Mucosa of descending colon (tissue), 3 donors: ENCODE measurements around the gene MAGI2. TPM values are rescaled to one million over a fixed set of nuclear protein-coding genes. Genes with fewer than 3 reads are reported as not detected.

Experiments
- ATAC-seq: fragments of 200-7000 bp; cut with Tn5 transposase; one replicate; pipeline ENCODE4 v1.9.1; 2020; ENCODE audit warnings: mild to moderate bottlenecking, moderate library complexity
- DNase-seq, 3 donors: peaks; one replicate each; pipeline ENCODE4 v3.0.0-alpha.2; 2020
- H3K36me3 ChIP-seq: fragments of 200-600 bp; one replicate; pipeline ENCODE4 v1.8.0; 2021; ENCODE audit warnings: low read depth, mild to moderate bottlenecking
- H3K4me1 ChIP-seq: fragments of 200-600 bp; one replicate; pipeline ENCODE4 v1.8.0; 2021; ENCODE audit warnings: low read depth, mild to moderate bottlenecking
- H3K4me3 ChIP-seq: fragments of 200-600 bp; one replicate; pipeline ENCODE4 v1.8.0; 2021; ENCODE audit warnings: mild to moderate bottlenecking
- H3K9me3 ChIP-seq: fragments of 200-600 bp; one replicate; pipeline ENCODE4 v1.8.0; 2021; ENCODE audit warnings: mild to moderate bottlenecking
- CTCF ChIP-seq: fragments of 200-600 bp; IDR thresholded peaks from one replicate; pipeline ENCODE4 v1.8.0; 2022; ENCODE audit warnings: antibody characterized with exemption, mild to moderate bottlenecking
- intact Hi-C, 2 donors: fragments of 100-400 bp; cut with DNase I in 1 of 2; cut with micrococcal nuclease in 1 of 2; formaldehyde crosslinking; loops; one replicate each; pipeline versions ENCODE4 v1.11.0 to v1.11.1; 2022; cut with DNase I, micrococcal nuclease
- total RNA-seq, 3 donors: library from RNA; stranded (reverse); fragmentation: NEBNext Ultra II Directional in 2 of 3; extraction: Animal tissue kit (Norgen Biotek cat#: 25700) in 2 of 3; gene quantifications; one replicate each; pipeline versions ENCODE4 v1.2.1 to v1.2.4, GENCODE V29; 2021 to 2023
- donor health status: DM: no; HTN: no; CAD: no; lungs with moderate emphysema.
- donor health status: DM: no; HTN: no; CAD: no.
- donor health status: DM: no; HTN: yes; CAD: no.

The MAGI2 gene
- total RNA-seq, 3 donors from 2014 or later, result 1.9 to 14.5 (median 2.7) TPM

DNA sequence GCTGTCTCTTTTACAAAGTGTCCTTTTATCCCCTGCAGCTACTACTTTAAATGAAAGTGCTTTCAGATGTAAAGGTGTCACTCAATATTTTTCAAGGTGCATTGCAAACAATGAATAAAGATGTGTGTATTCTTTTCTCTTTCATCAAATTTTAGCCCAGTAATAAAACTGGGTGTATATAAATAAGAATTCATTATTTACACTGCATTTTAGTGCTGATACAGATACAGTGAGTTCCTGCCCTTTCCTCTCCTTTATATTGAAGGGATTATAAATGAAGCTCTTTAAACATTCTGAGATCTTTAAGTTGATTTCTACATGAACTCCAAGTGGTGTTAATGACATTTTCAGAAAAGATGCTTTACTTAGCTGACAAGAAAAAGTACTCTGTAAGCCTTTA is 1137.4 kb downstream of the MAGI2 start:
- no peaks in the 10 kb centered on the region for H3K36me3 ChIP-seq
- TF ChIP-seq CTCF, result no peak
- DNase-seq, result no peak
- H3K9me3 ChIP-seq, result no peaks in the 10 kb centered on the region
- intact Hi-C loops, result no loop called here
- no peak for ATAC-seq
- no peak overlapping the region for H3K4me3 ChIP-seq
- H3K4me1 ChIP-seq, result no peaks in the 10 kb centered on the region

DNA sequence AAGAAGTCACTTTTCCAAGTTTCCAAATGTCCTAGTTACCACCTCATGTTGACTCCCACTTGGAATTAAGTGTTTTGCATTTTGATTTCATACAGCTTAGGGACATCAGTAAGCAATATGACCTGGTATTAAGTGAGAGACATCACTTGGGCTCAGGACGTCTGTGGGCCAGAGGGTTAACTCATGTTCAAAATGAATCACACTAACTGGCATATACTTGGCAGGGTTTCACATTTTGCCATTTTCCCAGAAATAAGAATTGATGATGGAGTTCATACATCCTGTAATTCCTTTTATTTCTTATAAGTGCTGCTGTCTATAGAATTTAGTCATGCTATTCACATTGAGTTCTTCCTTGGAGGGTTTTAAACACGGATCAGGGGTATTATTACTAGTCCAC is 1138.3 kb downstream of the MAGI2 start:
- no peaks in the 10 kb centered on the region for H3K4me1 ChIP-seq
- TF ChIP-seq CTCF, result no peak
- DNase-seq, result no peak
- H3K9me3 ChIP-seq, result no peaks in the 10 kb centered on the region
- H3K4me3 ChIP-seq, result no peak overlapping the region
- ATAC-seq, result no peak
- H3K36me3 ChIP-seq, result no peaks in the 10 kb centered on the region
- intact Hi-C loops, result no loop called here

DNA sequence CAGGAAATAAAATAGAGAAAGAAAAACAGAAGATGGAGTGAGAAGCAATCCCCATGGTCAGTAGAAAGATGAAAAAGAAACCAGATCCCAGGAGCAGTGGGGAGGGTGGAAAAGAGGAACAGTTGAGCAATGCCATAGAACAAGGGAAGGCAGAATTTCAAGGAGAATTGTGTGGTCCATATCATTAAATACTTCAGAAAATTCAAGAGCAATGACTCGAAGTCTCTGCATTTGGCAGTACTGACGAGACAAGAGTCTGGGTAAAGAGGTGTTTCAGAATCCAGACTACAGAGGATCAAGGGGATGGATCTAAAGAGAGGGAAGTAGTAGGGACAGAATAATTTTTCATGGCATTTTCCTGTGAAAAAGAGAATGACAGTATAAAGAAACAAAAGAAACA is 1142.3 kb downstream of the MAGI2 start:
- Histone ChIP-seq H3K4me1 (no peaks in the 10 kb centered on the region), H3K36me3 (no peaks in the 10 kb centered on the region), H3K9me3 (no peaks in the 10 kb centered on the region), H3K4me3 (no peak overlapping the region)
- no peak for ATAC-seq
- no peak for DNase-seq
- intact Hi-C loops, result no loop called here
- no peak for TF ChIP-seq CTCF

DNA sequence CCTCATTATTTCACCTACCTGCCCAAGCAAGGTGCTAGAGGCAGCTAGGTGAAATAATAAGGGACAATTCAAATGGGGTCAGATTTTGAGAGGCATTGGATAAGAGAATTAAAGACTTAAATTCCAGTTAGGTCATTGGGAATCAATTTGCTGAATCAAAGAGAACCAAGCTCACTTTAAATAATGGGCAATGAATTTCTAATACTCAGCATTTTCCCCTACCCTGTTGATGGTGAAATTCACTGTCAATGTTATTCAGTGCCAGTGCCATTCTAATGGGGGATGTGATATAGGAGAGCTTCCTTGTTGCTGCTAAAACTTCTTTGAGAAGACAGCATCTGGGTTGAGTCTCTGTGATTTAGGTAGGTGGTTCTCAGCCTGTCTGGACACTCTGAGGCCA is 1145.6 kb downstream of the MAGI2 start:
- Histone ChIP-seq H3K9me3 (no peaks in the 10 kb centered on the region), H3K4me3 (no peak overlapping the region), H3K4me1 (no peaks in the 10 kb centered on the region), H3K36me3 (no peaks in the 10 kb centered on the region)
- DNase-seq (no peak), ATAC-seq (no peak)
- TF ChIP-seq CTCF, result no peak
- intact Hi-C loops, result no loop called here

DNA sequence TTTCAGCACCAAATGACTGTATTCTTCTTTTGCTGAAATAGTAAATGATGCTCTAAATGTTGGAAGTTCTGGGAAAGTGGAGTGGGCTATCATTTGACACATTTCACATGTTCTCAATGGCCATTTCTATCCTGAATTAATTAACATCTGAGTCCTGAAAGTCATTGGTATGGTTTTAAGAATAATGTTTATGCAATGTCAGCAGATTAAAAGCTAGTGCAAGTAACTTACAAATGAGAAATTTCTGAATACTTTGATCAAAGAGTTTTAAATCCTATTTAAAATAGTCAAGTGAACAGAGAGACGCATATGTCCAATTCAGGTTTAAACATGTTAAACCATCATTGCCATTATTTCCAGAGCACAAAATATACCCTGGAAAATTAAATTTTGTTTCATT is 1146.8 kb downstream of the MAGI2 start:
- TF ChIP-seq CTCF, result no peak
- Histone ChIP-seq H3K4me3 (no peak overlapping the region), H3K9me3 (no peaks in the 10 kb centered on the region), H3K4me1 (no peaks in the 10 kb centered on the region), H3K36me3 (no peaks in the 10 kb centered on the region)
- ATAC-seq, result no peak
- intact Hi-C loops, result no loop called here
- DNase-seq, result no peak

DNA sequence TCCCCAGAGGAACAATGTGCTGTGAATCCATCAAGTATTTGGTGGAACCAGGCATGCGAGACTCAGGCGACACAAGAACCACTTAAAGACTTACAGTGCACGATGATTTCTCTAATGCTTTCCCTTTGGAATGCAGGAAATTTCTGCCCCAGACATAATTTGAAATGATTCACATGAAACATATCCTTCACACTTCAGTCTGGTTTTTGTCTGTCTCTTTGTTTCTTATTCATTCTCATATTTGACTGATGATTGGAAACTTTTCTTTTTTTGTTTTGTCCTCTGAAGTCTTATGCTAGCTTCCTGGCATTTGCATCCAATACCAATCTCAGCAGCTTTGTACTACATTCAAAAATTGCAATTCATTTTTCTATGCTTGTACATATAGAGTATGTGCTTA is 1152.1 kb downstream of the MAGI2 start:
- ATAC-seq, result no peak
- no peak for DNase-seq
- TF ChIP-seq CTCF, result no peak
- Histone ChIP-seq H3K4me1 (no peaks in the 10 kb centered on the region), H3K4me3 (no peak overlapping the region), H3K36me3 (no peaks in the 10 kb centered on the region), H3K9me3 (no peaks in the 10 kb centered on the region)
- intact Hi-C loops, result no loop called here
